IPS-15b (cell line): ENCODE measurements around the gene SLC35E4.

Source experiments
- H3K27me3 ChIP-seq: one replicate; pipeline ENCODE4 v1.6.1; 2013; ENCODE audit warnings: low read length; ENCODE audit not compliant: control insufficient read depth, insufficient read depth
- H3K36me3 ChIP-seq: one replicate; pipeline ENCODE4 v1.6.1; 2013; ENCODE audit warnings: low read length; ENCODE audit not compliant: control insufficient read depth, insufficient read depth
- H3K4me1 ChIP-seq: one replicate; pipeline ENCODE4 v1.6.1; 2013; ENCODE audit warnings: mild to moderate bottlenecking, low read length; ENCODE audit not compliant: control insufficient read depth, insufficient read depth
- H3K4me3 ChIP-seq: one replicate; pipeline ENCODE4 v1.5.1; 2013; ENCODE audit warnings: low read depth, low read length
- H3K9ac ChIP-seq: one replicate; pipeline ENCODE4 v1.6.1; 2013; ENCODE audit warnings: low read depth, mild to moderate bottlenecking, low read length
- H3K9me3 ChIP-seq: one replicate; pipeline ENCODE4 v1.6.1; 2013; ENCODE audit warnings: mild to moderate bottlenecking, low read length; ENCODE audit not compliant: control insufficient read depth, insufficient read depth

Gene SLC35E4

GRCh38 chr22:30680991-30681770 lies 45.6 kb downstream of the SLC35E4 start:
- Histone ChIP-seq H3K4me1 (peaks cover 7% of the 10 kb centered on the region), H3K4me3 (no peak overlapping the region), H3K9ac (no peak overlapping the region), H3K27me3 (no peaks in the 10 kb centered on the region), H3K36me3 (no peaks in the 10 kb centered on the region), H3K9me3 (no peaks in the 10 kb centered on the region)

- Histone ChIP-seq H3K9ac (no peak overlapping the region), H3K36me3 (no peaks in the 10 kb centered on the region), H3K4me3 (no peak overlapping the region), H3K27me3 (no peaks in the 10 kb centered on the region), H3K9me3 (no peaks in the 10 kb centered on the region), H3K4me1 (peaks cover 7% of the 10 kb centered on the region)
Measured at GRCh38 chr22:30681831-30682230, 46.2 kb downstream of the SLC35E4 start.

- H3K27me3 ChIP-seq = no peaks in the 10 kb centered on the region
- H3K9ac ChIP-seq = no peak overlapping the region
- no peaks in the 10 kb centered on the region for H3K9me3 ChIP-seq
- no peaks in the 10 kb centered on the region for H3K36me3 ChIP-seq
- H3K4me3 ChIP-seq = no peak overlapping the region
- H3K4me1 ChIP-seq = peaks cover 7% of the 10 kb centered on the region
Measured at GRCh38 chr22:30685178-30685577, 49.6 kb downstream of the SLC35E4 start.

GRCh38 chr22:30687358-30687757 lies 51.8 kb downstream of the SLC35E4 start:
- Histone ChIP-seq H3K27me3 (no peaks in the 10 kb centered on the region), H3K9me3 (no peaks in the 10 kb centered on the region), H3K36me3 (no peaks in the 10 kb centered on the region), H3K4me3 (no peak overlapping the region), H3K4me1 (no peaks in the 10 kb centered on the region), H3K9ac (no peak overlapping the region)

- Histone ChIP-seq H3K27me3 (peaks cover 2% of the 10 kb centered on the region), H3K9me3 (no peaks in the 10 kb centered on the region), H3K4me3 (no peak overlapping the region), H3K4me1 (no peaks in the 10 kb centered on the region), H3K9ac (no peak overlapping the region), H3K36me3 (no peaks in the 10 kb centered on the region)
Measured at GRCh38 chr22:30689622-30690021, 54.0 kb downstream of the SLC35E4 start.

- Histone ChIP-seq H3K9me3 (no peaks in the 10 kb centered on the region), H3K36me3 (no peaks in the 10 kb centered on the region), H3K4me3 (no peak overlapping the region), H3K9ac (no peak overlapping the region), H3K27me3 (peaks cover 15% of the 10 kb centered on the region), H3K4me1 (no peaks in the 10 kb centered on the region)
Measured at GRCh38 chr22:30691204-30691603, 55.6 kb downstream of the SLC35E4 start.

- no peaks in the 10 kb centered on the region for H3K4me1 ChIP-seq
- no peaks in the 10 kb centered on the region for H3K9me3 ChIP-seq
- peaks cover 20% of the 10 kb centered on the region for H3K27me3 ChIP-seq
- H3K9ac ChIP-seq = peak overlapping the region; percentile 60
- no peaks in the 10 kb centered on the region for H3K36me3 ChIP-seq
- H3K4me3 ChIP-seq = peak overlapping the region; percentile 67
Measured at GRCh38 chr22:30694171-30694639, 58.6 kb downstream of the SLC35E4 start.

- H3K36me3 ChIP-seq = no peaks in the 10 kb centered on the region
- H3K4me1 ChIP-seq = no peaks in the 10 kb centered on the region
- H3K9me3 ChIP-seq = no peaks in the 10 kb centered on the region
- peak within 1 kb of the TSS; percentile 78 for H3K4me3 ChIP-seq
- H3K27me3 ChIP-seq = peaks cover 20% of the 10 kb centered on the region
- peak within 1 kb of the TSS; percentile 60 for H3K9ac ChIP-seq
Measured at GRCh38 chr22:30694640-30695350, 59.2 kb downstream of the SLC35E4 start, which contains the start of gene OSBP2. TSS of gene OSBP2 (plus strand) at chr22:30694874. CDS start at chr22:30694910, 36 bp downstream.

- Histone ChIP-seq H3K27me3 (peaks cover 20% of the 10 kb centered on the region), H3K9ac (peak overlapping the region; percentile 54), H3K4me1 (no peaks in the 10 kb centered on the region), H3K4me3 (peak overlapping the region; percentile 78), H3K36me3 (no peaks in the 10 kb centered on the region), H3K9me3 (no peaks in the 10 kb centered on the region)
Measured at GRCh38 chr22:30695351-30695851, 59.8 kb downstream of the SLC35E4 start.

- Histone ChIP-seq H3K9me3 (no peaks in the 10 kb centered on the region), H3K4me3 (peak overlapping the region; percentile 78), H3K36me3 (no peaks in the 10 kb centered on the region)
Measured at GRCh38 chr22:30695871-30696655, 60.5 kb downstream of the SLC35E4 start.

More at GRCh38 chr22:30695871-30696655, 60.5 kb downstream of the SLC35E4 start:
- peaks cover 20% of the 10 kb centered on the region for H3K27me3 ChIP-seq
- no peaks in the 10 kb centered on the region for H3K4me1 ChIP-seq
- no peak overlapping the region for H3K9ac ChIP-seq
